HG03342 (cell line): ENCODE results near the gene ASPA.
"Not testable (repeated sequence)": the region's sequence is repeated elsewhere in the genome, so short reads cannot be mapped to it uniquely, and the experiment has no call there.

ENCODE experiments used
- ATAC-seq: cut with Tn5 transposase; IDR thresholded peaks from one replicate; pipeline ENCODE4 v1.9.1; 2021; ENCODE audit warnings: mild to moderate bottlenecking, moderate library complexity; ENCODE audit not compliant: unreplicated experiment

Gene ASPA

DNA sequence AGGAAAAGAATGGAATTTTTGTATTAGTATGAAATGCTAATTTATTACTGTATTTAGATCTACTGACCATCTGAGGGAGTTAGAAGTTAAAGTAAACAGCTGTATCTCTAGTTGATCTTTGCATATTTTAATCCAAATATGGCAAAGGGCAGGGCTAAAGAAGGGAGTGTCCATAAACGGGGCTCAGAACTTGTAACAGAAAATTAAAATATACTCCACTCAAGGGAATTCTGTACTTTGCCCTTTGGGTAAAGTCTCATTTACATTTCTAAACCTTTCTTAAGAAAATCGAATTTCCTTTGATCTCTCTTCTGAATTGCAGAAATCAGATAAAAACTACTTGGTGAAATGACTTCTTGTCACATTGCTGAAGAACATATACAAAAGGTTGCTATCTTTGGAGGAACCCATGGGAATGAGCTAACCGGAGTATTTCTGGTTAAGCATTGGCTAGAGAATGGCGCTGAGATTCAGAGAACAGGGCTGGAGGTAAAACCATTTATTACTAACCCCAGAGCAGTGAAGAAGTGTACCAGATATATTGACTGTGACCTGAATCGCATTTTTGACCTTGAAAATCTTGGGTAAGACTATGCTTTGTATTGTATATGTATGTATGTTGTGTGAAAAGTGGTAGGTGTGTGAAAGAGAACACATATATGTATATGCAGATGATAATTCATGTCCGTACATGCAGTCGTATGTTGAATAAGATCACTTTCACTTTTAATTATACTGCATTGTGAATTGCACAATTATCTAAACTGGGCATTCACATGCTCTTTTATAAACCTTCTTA lies at the start of gene ASPA:
Gene ASPA, plus strand, starts transcription at position 186 of the 799 bp plus-strand sequence. Its CDS starts 163 bp downstream, at position 349.
- no peak for ATAC-seq

GRCh38 chr17:3433215-3433614 lies 42.6 kb upstream of the ASPA start:
- ATAC-seq, result not testable (repeated sequence)

- no peak for ATAC-seq
Measured at GRCh38 chr17:3433741-3434140, 42.1 kb upstream of the ASPA start, which contains the start of gene OR1E2. Gene OR1E2 (minus strand): TSS chr17:3433841. CDS start chr17:3433841, 0 bp downstream.

DNA sequence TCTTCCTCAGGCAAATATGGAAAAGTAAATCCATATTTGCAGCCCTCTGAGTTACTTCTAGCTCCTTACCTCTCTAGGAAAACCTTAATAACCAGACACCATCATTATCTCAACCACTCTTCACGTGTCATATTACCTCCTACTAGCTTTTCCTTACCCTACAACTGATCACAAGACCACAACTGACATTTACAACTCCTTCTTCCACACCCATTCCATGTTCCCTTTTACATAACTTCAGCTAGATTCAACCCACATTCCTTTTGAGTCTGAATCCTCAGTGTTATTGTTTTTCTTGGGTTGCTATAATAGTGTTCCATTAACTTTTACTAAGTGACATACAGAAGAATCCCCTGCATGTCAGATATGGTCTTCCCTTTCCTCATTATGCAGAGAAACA lies 37.4 kb upstream of the ASPA start:
- no peak for ATAC-seq

GRCh38 chr17:3440451-3440850 lies 35.3 kb upstream of the ASPA start:
- ATAC-seq, result no peak

DNA sequence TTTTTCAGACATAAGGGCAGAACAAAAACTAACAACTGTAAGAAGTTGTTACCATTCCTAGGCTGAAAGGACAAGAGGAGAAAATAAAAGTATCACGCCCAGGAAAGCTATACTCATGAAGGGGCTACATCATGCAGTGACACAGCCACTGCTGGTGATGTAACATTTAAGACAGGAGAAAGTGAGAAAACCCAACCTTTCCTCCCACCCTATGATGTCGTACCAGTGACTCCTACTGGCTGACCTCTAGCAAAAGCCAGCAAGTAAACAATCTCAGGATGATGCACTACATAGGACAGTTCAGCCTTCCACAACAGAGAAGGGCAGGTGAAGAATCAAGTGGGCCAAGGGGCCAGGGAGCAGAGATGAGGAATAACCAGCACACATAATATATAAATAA lies 28.2 kb upstream of the ASPA start:
- ATAC-seq, result no peak

- no peak for ATAC-seq
Measured at GRCh38 chr17:3448059-3448665, 27.6 kb upstream of the ASPA start.

DNA sequence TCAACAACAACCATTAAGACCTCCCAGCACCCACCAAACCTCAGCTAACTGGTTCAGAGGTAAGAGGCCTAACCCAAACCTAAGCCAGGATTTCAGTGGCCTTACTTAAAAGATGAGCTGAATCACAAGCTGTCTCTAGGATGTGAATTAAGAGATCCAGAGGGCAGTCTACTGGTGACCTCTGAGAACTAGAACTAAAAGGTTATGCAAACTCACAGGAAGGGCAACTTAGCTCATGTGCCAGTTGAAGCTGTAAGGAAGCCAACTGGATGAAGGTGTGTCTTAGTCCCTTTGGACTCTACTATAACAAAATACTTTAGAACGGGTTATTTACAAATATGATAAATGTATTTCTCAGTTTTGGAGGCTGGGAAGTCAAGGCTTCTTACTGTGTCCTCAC lies 9.4 kb upstream of the ASPA start:
- not testable (repeated sequence) for ATAC-seq

- no peak for ATAC-seq
Measured at GRCh38 chr17:3469529-3469928, 6.3 kb upstream of the ASPA start.

DNA sequence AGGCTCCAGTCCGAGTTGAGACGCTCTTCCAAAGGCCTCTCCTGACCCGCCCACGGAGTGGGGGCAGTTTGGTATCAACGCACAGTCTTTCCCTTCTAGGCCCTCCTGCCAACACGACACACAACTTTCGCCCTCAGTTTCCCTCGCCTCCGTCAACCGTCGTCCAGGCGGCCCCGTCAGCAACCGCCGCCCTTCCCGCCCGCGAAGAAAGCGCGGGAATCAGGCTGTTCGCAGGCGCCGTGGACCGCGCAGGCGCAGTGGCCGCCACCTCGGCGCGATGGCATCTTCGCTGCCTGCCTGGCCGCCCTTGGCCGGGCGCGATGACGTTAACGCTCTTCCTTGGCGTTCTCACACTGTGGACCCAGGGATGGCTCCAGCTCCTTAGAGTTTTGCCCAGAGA lies 4.2 kb upstream of the ASPA start, which contains the start of gene SPATA22:
Gene SPATA22, minus strand, starts transcription at position 221 of the 400 bp plus-strand sequence. CDS start 2,494 bp downstream, outside the sequence.
- ATAC-seq, result no peak

GRCh38 chr17:3472137-3472536 lies 3.7 kb upstream of the ASPA start:
- ATAC-seq, result no peak

- no peak for ATAC-seq
Measured at GRCh38 chr17:3474212-3474611, 1.6 kb upstream of the ASPA start.

GRCh38 chr17:3475251-3475685 lies 529 bp upstream of the ASPA start:
- ATAC-seq, result no peak

GRCh38 chr17:3479988-3480387 lies 4.2 kb downstream of the ASPA start:
- no peak for ATAC-seq

DNA sequence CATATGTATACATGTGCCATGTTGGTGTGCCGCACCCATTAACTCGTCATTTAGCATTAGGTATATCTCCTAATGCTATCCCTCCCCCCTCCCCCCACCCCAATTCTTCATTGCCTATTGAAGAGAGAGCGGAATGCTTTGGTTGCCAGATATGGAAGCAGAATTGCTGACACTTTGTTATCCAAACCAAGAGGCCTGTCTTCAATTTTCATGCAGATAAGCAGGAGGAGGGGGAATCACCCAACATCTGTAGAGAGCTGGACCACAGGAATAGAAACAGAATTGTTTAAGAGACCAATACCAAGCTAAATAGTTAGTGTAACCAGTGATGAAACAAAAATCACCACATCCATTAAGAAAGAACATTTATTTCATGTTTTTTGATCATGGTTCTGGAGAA lies 7.1 kb downstream of the ASPA start:
- no peak for ATAC-seq

GRCh38 chr17:3485481-3486068 lies 9.8 kb downstream of the ASPA start:
- no peak for ATAC-seq

- no peak for ATAC-seq
Measured at GRCh38 chr17:3497101-3497500, 21.3 kb downstream of the ASPA start.

- no peak for ATAC-seq
Measured at GRCh38 chr17:3501344-3501743, 25.5 kb downstream of the ASPA start.

DNA sequence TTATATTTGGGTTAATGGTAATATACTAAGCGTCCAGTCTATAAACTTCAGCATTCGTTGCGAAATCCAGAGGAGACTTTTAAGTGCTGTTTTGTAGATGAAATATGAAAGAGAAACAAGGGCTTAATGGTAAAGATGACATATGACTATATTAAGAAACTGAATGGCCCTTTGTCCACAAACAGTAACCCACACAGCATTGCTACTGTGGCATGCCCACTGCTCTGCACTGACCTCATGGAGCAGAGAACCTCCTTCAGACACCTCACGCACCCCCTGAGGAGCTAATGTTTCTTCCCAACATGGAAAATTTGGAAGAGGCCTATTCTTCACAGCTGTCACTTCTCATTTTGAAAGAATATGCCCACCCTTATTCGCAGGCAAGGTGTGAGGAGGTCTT lies 26.7 kb downstream of the ASPA start:
- ATAC-seq, result no peak

- ATAC-seq, result no peak
Measured at GRCh38 chr17:3503285-3503684, 27.5 kb downstream of the ASPA start.

DNA sequence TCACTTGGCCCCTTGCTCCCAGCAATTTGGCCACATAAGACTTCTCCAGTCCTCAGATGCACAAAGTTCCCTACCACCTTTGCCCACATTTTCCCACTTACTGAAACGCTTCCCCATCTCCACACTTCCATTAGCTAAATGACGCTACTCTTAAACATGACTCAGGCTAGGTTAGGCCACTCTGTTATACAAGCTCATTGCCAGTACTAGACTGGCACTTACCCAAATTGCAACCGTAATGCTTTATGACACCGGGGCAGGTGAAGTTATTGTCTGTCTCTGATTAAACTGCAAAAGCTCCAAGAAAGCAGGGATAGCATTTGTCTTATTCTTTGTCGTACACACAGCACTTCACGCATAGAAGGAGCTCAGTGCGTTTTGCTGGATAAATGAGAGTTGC lies 29.2 kb downstream of the ASPA start:
- no peak for ATAC-seq

GRCh38 chr17:3506054-3506453 lies 30.3 kb downstream of the ASPA start:
- no peak for ATAC-seq
